ENCODE measurements around the gene SOCS1.

The SOCS1 gene

GRCh38 chr16:11272921-11273720 lies 17.1 kb upstream of the SOCS1 start, which contains the start of gene PRM3:
PRM3 (minus strand) TSS chr16:11273629; CDS start chr16:11273595, 34 bp downstream.
- H3K4me3 ChIP-seq (ENCODE audit: low read length), result no peak within 1 kb of the TSS
- DNase-seq (ENCODE audit: low read depth), result no peak
- TF ChIP-seq CTCF (conservative IDR thresholded peaks at IDR 0.05; ENCODE audit: low read depth, low read length), result no peak

GRCh38 chr16:11272484-11272883 lies 16.5 kb upstream of the SOCS1 start:
- no peak for DNase-seq (ENCODE audit: low read depth)
- H3K4me3 ChIP-seq (ENCODE audit: low read length), result no peak overlapping the region
- no peak for TF ChIP-seq CTCF (conservative IDR thresholded peaks at IDR 0.05; ENCODE audit: low read depth, low read length)

GRCh38 chr16:11271610-11272009 lies 15.6 kb upstream of the SOCS1 start:
- no peak for TF ChIP-seq CTCF (conservative IDR thresholded peaks at IDR 0.05; ENCODE audit: low read depth, low read length)
- no peak overlapping the region for H3K4me3 ChIP-seq (ENCODE audit: low read length)
- DNase-seq (ENCODE audit: low read depth), result no peak

- DNase-seq (ENCODE audit: low read depth), result no peak
- H3K4me3 ChIP-seq (ENCODE audit: low read length), result no peak overlapping the region
- TF ChIP-seq CTCF (conservative IDR thresholded peaks at IDR 0.05; ENCODE audit: low read depth, low read length), result no peak
These were observed 14.7 kb upstream of the SOCS1 start for GRCh38 chr16:11270602-11271162.

- no peak for TF ChIP-seq CTCF (conservative IDR thresholded peaks at IDR 0.05; ENCODE audit: low read depth, low read length)
- no peak for DNase-seq (ENCODE audit: low read depth)
- H3K4me3 ChIP-seq (ENCODE audit: low read length), result no peak within 1 kb of the TSS
These were observed 12.9 kb upstream of the SOCS1 start, which contains the start of gene TNP2 for GRCh38 chr16:11268921-11269375. TNP2 (minus strand) TSS chr16:11269325; CDS start chr16:11269262, 63 bp downstream.

- no peak for TF ChIP-seq CTCF (conservative IDR thresholded peaks at IDR 0.05; ENCODE audit: low read depth, low read length)
- DNase-seq (ENCODE audit: low read depth), result no peak
- H3K4me3 ChIP-seq (ENCODE audit: low read length), result no peak overlapping the region
These were observed 9.1 kb upstream of the SOCS1 start for GRCh38 chr16:11265124-11265523.

Measured in retinal pigment epithelial cell (primary cell).